Stimulated activated naive CD4-positive, alpha-beta T cell treated with Interleukin-2 at 50 U/mL for 16 hours (primary cell): ENCODE results near the gene HIVEP1.
"Not testable (repeated sequence)": the region's sequence is repeated elsewhere in the genome, so short reads cannot be mapped to it uniquely, and the experiment has no call there.

Source experiments
- DNase-seq: peaks from one replicate; lab custom pipeline; 2025; lab: John Stamatoyannopoulos, UW

HIVEP1 gene

GRCh38 chr6:12158686-12159415 is 146.7 kb downstream of the HIVEP1 start:
- DNase-seq: no peak

DNA sequence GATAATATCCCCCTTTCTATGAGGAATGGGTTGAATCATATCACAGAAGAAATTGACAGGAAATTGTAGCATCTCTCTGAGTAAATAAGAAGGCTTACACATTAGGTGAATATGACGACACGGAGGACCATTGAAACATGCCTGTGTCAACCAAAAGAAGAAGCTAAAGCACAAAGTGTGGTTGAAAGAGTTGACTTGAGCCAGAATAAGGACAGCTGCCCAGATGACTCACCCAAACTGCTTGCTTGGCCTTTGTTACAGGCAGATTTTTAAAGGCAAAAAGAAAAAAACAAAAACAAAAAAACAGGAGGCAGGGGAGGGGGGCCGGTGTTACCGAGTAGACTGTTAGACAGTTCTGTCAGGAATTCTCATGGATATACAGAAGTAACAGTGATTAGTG is 148.2 kb downstream of the HIVEP1 start:
- DNase-seq: no peak

DNA sequence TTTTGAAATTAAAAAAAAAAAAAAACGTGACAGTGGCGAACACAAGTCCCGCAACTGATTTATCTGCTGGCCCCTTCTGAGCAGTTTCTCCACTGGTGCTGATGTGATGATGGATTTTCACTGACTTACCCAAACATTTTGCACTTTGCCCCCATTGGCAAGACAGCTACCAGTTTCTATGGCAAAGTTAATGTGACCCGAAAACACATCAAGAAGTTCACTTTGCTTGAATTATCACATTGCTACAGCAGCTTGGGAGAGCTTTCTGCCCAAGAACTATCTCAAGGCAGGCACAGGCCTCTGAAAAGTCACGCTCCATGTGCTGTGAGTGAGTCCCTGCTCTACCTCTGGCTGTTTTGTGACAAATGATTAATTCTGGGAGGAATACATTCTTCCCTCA is 150.1 kb downstream of the HIVEP1 start:
- DNase-seq: no peak

DNA sequence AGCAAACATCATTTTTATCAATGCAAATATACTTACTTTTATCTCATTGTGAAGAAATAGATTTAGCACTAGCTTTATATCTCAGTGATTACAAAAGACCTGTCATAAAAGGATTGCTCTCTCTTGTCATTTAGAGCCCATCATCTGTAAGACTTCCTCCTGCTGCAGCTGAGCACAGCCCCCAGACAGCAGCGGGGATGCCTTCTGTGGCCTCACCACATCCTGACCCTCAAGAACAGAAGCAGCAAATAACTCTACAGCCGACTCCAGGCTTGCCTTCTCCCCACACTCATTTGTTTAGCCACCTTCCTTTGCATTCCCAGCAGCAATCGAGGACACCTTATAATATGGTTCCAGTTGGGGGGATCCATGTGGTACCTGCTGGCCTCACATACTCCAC is 151.0 kb downstream of the HIVEP1 start:
- DNase-seq: peak; percentile 6

- DNase-seq: no peak
Observed at GRCh38 chr6:12163744-12164507, 151.8 kb downstream of the HIVEP1 start.

GRCh38 chr6:12164508-12164770 is 152.3 kb downstream of the HIVEP1 start:
- DNase-seq: no peak

- DNase-seq: no peak
Observed at GRCh38 chr6:12165297-12165696, 153.2 kb downstream of the HIVEP1 start.

DNA sequence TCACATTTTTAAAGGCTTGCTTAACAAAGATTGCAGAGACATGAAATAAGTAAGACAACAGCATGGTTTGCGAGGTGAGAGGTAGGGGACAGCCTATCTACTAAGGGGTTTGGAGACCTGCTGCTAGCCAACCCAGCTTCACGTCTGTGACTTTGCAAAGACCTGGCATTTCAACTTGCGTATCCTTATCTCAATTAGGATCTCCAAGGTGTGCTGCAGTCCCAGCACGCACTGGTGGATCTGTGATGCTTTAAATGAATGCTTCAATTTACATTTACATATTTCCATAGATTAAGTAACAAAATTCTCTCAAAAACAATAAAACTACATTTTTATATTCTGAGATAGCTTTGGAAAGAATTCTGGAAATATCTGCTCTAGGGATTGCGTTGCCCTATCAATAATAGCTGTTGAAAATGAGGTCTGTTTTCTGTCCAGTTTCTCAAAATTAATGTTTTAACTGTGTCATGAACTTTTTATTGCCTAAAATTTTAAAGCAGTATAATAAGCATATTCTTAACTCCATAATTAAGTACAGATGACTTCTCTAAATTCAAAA is 153.7 kb downstream of the HIVEP1 start:
- DNase-seq: no peak

- DNase-seq: no peak
Observed at GRCh38 chr6:12169377-12169776, 157.3 kb downstream of the HIVEP1 start.

DNA sequence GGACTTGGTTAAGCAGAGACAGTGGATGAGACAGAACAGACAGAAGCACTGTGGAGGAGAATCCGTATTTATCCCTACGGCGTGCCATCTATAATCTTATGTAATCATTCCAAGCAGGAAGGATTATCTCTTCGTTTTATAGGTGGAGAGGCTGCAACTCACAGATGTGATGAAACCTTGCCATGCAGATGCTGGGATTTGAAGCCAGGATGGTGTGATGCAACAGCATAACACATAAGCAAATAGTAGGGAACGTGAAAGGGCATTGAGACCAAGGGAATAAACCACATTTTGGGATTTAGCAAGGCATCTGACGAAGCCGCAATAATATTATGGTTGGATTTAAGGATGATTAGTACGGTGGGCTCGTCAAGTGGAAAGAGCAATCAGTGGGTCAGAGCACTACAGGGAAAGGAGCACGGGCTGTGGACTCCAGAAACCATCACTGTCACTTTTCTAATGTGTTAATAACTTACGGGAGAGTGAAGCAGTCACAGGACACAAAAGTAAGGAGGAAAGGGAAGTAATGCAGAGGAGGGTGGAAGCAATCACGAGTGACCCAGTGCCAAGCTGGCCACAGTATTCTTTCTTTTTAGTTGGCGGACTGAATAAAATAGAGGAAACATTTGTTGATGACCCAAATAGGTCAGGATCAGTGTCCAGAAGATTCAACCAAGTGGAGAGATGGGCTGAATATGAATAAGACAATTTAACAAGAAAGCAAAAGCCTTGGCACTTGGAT is 158.4 kb downstream of the HIVEP1 start:
- DNase-seq: no peak

DNA sequence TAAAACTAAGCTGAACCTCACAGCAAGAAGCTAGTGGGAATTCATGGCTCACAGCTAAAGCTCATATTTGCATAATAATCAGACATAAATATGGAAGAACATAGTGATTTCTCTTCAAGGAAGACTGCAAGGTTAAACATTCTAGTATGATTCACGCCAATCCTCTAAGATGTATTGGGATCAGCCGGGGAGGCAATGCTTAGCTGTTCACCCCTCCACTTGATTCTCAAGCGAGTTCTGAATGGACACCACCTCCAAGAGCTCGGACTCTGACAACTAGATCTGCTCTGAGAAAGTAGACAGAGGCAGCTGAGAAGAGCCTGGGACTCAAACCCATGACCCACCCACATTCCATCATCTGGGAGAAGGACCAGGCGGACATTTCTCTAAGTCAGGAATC is 159.6 kb downstream of the HIVEP1 start:
- no peak for DNase-seq

GRCh38 chr6:12172572-12172971 is 160.5 kb downstream of the HIVEP1 start:
- DNase-seq: no peak

GRCh38 chr6:12173181-12173580 is 161.1 kb downstream of the HIVEP1 start:
- no peak for DNase-seq

- DNase-seq: no peak
Observed at GRCh38 chr6:12173661-12174060, 161.5 kb downstream of the HIVEP1 start.

DNA sequence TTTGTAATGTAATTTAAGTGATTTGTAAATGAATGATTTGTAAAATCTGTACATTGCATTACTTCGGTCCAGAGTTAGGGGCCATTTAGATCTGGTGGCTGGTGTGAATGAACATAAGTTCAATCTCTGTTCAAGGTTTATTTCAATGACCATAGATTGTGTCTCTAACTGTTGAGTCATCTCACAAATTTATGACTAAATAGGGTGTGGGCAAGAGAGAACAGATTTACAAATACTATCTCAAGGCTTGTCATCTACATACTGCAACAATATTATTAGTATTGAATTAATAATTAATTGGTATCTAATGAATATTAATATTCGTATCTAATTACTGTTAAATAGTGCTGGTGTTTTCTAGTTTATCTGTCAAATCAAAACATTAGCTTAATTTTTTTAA is 162.8 kb downstream of the HIVEP1 start:
- DNase-seq: no peak

DNA sequence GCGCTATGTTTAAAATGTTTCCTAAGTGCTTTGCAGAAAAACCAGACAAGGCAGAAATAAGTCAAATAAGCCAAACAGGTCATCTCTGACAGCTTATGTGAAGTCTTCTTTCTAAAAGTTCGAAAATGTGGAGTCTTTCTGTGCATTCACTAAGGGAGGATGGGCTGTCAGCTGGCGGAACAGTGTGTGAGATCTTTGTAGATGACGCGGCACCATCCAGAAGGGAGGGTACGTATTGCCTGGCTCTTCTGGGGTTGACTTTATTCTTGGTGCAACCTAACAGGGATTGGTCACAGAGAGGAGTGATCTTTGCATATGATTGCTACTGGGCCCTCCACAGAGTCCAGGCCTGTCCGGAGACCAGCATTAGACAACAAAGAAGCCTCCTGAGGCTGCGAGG is 163.5 kb downstream of the HIVEP1 start:
- DNase-seq: no peak

GRCh38 chr6:12176782-12177181 is 164.7 kb downstream of the HIVEP1 start:
- not testable (repeated sequence) for DNase-seq

GRCh38 chr6:12178521-12178920 is 166.4 kb downstream of the HIVEP1 start:
- no peak for DNase-seq

DNA sequence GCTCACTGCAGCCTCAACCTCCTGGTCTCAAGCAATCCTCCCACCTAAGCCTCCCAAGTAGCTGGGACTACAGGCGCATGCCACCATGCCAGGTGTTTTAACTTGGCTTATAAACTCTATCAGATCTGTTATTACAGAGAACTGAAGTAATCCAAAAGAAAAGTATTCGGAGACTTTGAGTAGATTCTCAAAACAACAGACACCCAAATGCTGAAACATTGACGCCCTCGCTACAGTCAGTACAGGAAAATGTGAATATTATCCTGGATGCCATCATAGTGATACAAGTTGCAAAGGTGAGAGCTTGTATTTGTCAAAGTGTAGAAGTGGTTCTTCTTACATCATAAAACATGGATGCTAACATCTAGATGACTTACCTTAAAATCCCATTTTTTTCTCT is 169.4 kb downstream of the HIVEP1 start:
- DNase-seq: no peak

DNA sequence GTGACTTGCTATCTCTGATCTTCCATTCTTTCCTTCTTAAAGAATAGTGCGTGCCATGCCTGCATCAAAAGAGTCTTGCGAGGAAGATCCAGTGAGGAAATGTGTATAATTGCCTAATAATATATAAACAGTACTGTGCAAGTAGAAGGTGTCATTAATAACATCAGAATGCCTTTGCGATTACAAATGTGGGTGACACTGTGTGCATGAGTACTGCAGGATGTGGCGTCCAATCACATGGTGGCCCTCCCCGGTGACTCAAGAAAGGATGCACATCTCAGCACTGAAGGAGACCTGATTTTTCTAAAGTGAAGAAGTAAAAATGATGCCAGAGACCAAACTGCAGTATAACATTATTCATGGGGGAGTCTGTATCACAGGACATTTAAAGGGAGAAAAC is 170.6 kb downstream of the HIVEP1 start:
- no peak for DNase-seq

DNA sequence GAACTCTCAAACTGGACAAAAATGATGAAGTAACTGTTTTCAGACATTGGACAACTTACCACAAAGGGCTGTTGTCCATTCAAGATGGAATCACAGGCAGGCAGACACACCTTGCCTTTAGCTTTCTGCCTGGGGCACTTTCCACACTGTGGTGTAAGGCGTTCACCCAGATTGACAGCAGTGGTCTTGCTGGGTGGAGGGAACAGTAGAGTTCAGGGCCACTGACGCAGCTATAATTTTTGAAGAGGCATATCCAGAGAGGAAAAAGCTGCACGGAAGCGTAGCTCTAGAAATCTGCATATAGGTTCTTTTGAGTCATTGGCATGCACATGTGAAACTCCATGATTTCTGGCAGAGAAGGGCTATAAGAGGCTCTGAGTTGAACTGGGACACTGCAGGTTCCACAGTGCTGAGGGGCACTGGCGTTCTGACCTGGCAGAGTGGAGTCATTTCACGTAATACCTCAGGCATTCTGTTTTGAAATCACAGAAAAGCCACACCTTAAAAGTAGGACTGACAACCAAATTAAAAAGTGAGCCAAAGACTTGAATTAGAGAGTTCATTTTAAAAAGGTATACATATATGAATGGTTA is 173.1 kb downstream of the HIVEP1 start:
- no peak for DNase-seq

DNA sequence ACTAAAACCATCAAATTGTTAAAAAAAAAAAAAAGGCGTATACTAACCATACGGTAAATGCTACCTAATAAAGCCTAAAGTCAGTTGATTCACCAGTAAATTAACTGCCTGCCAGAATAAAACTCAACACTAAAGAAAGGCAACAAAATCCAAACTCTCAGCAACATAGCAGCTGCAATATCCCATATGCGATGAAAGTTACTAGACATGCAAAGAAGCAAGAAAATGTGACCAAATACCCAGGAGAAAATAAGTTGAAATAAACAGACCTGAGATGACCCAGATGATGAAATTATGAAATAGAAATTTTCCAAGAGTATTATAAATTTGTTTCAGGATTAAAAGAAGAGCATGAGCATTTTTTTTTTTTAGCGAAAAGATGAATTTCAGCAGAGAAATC is 174.4 kb downstream of the HIVEP1 start:
- DNase-seq: no peak

DNA sequence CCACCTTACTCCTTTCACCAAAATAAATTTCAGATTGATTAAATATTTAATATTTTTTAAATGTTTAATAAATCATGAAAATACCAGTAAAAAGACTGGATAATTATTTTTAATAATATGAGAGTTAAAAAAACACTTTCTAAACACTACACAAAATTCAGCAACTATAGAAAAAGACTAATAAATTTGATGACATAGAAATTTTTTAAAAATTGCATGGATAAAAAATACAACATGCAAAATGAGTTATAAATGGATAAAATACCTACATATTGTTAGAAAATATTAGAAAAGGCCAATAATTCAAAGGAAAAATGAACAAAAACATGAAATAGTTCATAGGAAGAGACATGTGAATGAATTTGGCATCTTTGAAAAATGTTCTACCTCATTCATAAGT is 177.0 kb downstream of the HIVEP1 start:
- DNase-seq: no peak
